NCI-H2081 treated with DMSO at 0.1 percent for 48 hours (cell line): ENCODE results near the gene ZBTB16.

Experiments used
- DNase-seq: peaks from one replicate; lab custom pipeline; 2025; lab: John Stamatoyannopoulos, UW

ZBTB16 gene

DNA sequence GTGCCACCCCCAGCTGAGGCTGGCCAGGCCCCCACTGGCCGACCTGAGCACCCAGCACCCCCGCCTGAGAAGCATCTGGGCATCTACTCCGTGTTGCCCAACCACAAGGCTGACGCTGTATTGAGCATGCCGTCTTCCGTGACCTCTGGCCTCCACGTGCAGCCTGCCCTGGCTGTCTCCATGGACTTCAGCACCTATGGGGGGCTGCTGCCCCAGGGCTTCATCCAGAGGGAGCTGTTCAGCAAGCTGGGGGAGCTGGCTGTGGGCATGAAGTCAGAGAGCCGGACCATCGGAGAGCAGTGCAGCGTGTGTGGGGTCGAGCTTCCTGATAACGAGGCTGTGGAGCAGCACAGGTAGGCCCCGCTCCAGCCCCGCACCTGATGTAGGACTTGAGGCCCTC, 4.7 kb downstream of the ZBTB16 start:
- no peak for DNase-seq

DNA sequence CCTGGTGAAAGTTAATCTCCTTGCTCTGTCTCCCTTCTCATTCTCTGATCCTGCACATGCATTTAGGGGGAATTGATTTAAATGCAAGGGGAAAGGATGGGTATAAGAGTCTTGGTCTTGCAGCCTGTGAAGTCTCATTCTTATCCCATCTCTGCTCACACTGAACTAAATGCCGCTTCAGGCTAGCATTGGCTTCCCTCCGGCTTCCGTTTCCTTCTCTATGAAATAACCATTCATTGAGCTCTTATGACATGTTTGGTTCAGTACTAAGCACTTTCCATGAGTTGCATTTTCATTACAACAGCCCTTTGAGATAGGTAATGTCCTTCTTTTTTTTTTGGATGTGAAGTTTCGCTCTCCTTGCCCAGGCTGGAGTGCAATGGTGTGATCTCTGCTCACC, 5.6 kb downstream of the ZBTB16 start:
- DNase-seq: no peak

DNA sequence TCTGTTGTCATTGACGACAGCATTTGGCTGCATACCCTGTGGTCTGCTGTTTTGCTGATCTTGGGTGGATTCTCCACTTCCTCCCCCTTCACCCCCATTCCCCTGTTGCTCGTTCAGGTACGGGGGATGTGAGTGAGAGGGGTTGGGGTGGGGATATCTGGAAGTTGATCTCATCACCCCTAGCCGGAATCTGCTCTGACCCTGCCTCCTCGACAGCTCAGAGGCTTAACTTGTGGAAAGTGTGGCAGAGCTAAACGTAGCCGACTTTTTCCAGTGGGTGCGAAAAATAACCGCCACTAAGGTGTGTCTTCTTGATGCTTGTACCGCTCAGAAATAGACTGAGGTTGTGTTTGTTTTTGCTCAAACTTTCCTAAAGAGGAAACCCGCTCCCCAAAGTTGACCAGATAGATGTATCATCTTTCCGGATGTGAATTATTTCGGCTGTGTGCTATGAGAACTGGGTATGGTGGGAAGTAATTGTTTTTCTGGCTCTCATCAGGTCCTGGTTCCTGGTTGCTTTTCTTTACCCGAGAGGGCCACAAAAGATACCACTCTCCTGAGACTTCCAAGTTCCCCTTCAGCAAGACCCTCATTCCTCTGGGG, 6.6 kb downstream of the ZBTB16 start:
- no peak for DNase-seq

DNA sequence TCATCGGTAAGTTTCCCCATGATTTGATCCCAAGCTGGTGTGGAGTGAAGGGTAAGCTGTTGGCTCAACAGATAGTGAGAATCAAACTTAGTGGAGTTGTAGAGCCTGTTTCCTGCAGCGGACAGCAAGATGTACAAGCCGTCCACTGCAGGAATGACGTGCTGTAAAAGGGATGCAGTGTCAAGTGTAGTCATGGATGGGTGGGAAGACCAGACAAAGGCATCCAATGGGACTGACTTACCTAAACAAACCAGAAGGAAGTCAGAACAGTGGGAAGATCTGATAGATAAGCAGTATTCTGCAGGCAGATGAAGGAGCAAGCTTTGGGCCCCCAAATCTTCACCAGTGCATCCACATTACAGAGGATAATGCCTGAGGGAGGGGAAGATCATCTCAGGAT, 8.8 kb downstream of the ZBTB16 start:
- no peak for DNase-seq

DNA sequence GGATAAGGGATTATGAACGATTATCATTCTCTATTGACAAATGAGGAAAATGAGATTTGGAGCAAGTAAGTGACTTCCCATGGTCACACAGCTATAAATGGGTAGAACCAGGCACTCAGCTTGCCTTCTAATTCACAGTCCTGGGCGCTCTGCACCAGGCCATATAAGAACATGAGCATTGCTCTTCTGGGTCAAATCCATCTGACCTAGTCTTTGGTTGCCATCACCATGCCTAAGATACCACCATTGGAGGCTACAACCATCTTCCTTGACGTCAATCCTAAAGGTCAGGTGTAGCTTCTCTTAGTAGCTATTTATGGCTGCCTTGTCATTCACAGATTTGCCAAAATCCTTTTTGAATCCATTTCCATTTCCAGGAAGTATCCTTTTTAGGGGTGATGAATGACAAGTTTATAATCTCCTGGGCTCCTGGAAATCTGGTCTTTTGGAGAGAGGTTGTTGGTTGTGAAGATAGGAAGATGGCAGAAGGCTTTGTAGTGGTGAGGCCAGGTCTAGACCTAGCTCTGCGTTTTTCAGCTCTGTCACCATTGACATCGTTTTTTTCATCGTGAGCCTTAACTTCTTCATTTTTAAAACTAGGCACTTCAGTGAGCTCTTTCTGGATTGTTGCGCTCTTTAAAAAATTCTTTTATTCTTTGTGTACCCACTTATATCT, 11.1 kb downstream of the ZBTB16 start:
- no peak for DNase-seq

DNA sequence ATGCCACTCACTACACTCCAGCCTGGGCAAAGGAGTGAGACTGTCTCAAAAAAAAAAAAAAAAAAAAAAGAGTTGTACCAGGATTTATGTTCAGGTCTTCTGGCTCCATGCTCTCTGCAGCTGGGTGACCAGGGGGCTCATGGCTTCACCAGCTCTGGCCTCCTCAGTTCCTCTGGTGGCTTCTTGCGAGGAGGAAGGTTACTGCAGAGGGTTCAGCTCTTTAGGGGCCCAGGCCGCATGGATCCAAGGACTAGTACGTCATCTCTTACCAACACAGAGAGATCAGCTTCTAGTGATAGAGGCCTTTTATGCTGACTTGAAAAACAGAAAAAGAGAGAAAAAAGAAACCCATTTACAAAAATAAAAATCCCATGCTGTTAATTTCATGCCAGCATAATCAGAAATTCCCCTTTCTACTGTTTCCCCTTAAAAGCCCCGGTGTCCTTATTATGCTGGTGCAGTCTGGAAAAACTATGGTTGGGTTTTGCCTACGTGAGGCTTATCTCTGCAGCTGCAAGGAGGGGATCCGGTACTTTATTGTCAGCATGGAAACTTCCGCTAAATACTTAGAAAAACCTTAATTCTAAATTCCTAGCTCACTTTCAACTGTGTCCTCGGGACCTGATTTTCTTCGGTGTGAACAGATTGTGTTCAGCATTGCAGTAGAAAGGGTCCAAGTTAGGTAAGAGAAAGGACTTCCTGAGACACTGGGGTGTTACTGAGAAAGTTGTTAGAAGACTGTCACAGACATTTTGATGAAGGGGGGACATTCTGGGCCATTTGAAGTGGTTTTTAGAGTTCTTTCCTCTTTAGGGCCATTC, 13.7 kb downstream of the ZBTB16 start:
- DNase-seq: no peak

DNA sequence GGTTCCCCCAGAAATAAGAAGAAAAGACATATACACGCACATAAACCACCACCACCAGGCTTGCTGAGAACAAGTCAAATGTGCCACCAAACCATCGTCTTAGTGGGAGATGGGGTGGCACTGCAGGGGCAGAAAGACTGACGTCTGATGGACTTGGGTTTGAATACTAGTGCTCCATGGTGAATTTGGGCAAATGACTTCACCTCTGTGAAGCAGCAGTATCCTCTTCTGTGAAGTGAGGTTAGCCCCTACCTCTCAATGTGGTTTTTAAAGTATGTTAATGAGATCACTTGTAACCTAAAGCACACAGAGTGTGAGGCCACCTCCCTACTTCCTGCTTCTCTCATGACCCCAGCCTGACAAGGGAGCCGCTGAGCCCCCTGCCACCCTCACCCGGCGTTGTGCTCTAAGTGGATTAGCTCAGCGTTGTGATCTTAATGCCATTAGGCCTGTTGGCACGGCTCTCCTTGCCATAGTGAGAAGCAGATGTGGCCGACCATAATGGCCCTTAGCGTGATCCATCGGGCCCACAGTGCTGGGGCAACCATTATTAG, 14.4 kb downstream of the ZBTB16 start:
- DNase-seq: no peak

DNA sequence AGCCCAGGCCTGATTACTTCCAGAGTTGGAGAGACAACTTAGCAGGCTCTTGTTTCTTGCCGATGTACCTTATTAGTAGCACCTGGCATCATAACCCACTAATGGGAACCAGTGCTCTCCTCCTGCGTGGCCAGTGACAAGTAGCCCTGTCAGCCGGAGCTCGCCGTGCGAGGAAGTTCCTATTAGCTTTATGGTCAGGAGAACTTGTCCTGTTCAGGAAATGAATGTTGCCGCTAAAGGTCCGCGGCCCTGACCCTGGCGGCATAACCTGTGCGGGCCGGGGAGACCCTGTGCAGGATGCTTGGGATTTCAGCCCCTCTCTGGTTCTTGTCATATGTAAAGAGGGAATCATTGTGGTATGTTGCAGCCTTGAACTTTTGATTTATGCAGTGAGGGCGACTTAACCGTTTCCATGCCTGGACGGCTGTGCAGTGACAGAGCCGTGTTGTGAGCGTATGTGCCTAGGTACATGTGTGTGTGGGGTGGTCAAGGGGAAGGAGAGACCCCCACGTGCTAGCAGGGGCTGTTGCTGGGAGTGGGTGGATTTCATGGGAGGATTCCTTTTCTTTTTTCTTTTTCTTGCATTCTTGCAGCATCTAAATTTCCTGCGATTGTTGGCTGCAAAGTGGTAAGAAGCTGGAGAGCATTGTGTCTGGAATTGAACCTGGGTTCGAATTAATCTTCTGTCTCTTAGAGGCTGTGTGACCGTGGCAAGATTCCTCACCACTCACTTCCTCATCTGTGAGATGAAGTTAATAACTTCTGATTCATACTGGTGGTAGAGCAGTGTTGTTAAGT, 15.2 kb downstream of the ZBTB16 start:
- no peak for DNase-seq

DNA sequence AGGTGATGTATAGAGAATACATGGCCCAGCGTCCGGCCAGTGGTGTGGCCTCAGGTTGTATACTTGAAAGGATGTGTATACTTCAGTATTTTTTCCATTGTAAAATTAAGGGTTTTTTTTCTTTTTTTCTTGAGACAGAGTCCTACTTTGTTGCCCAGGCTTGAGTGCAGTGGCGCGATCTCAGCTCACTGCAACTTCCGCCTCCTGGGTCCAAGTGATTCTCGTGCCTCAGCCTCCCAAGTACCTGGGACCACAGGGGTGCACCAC, 15.8 kb downstream of the ZBTB16 start:
- DNase-seq: no peak

DNA sequence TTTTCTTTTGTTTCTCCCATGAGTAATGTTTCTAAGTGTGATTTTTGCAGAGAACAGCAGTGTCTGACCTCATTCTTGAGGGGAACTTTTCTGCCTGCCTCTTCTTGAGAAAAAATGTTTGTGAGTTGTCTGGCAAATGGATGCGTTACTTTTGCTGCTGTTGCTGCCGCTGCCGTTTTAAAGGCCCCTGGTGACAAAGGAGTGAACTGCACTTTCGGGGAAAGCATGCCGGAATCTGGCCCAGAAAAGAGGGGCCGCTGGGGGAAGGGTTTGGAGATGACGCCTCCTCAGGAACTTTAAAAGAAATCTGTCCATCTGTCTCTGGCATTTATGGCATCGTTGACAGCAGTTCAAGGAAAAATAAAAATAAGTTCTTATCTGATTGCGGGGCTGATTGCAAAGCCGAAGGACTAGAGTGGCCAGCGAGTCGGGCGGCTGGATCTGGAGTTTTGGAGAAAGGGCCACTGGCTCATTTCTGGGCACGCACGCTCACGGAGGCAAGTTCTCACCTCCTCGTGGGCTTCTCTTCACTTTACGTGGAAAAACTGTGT, 16.5 kb downstream of the ZBTB16 start:
- DNase-seq: no peak

DNA sequence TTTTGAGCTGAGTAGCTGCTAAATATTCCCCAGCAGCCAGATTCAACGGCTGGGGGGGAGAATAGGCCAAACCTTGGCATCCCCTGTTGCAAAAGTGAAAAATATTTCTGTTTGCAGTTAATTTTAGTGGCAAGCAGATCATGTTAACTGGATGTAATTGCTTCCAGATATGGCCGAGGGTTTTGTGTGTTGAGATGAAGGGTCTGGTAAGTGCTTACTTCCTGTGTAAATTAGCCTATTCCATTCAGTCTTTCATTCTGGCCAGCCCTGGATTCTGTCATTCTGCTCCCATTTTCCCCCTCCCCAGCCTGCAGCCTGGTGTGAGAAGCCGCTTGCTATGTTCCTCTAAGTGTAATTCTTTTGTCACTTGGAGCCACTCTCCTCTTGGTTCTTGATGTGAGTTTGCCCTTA, 17.4 kb downstream of the ZBTB16 start:
- peak; percentile 42 for DNase-seq

DNA sequence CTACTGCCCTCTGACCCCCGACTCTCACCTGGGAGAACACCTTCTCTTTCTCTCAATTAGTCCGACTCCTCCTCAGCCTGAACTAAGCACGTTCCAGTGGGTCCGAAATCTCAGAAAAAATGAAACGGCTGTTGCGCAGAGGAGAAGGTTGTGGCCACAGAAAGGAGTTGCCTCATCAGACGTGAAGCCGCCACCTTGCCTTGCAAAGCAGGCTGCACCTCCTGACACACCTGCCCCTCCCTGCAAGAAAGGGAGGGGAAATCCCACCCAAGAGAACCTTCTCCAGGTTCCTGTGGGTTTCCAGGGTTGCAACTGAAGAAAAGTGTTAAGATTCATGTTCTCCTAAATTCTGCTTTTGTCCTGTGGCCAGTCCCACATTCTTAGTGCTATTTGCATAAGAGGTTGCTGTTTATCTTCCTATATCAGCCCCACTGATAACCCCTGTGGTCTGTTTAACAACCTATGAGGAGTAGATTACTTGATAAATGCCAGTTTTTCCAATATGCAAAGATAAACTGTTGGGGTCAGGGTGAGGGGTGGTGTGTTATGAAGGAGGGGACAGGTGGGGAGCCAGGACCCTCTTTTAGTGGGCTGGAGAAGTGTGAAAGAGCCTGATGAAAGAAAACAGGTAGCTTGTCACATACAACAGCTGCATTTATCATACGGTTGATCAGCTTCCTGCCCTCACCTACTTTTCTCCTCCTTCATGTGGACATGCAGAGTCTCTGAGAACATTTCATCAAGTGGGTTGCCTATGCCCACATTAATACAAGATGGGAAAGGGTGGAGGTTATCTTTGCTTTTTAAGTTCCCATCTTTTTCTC, 18.2 kb downstream of the ZBTB16 start:
- DNase-seq: no peak

DNA sequence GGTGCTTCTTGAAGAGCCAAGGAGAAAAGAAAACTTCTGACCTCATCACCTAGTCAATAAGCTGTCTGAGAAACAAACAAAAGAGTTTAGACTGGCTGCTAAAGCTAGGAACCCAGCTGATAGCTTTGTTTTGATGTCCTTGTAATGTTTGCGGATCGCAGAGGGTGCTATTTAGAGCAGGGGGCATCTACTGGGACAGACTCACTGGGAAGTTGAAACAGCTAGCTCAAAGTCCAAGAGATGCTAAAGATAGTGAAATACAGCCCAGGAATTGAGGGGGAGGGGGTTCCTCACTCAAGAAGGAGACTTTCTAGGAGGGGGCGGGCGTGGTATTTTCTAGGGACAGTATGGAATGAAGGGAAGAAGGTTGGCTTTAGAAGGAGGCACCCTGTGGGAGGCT, 18.9 kb downstream of the ZBTB16 start:
- no peak for DNase-seq

DNA sequence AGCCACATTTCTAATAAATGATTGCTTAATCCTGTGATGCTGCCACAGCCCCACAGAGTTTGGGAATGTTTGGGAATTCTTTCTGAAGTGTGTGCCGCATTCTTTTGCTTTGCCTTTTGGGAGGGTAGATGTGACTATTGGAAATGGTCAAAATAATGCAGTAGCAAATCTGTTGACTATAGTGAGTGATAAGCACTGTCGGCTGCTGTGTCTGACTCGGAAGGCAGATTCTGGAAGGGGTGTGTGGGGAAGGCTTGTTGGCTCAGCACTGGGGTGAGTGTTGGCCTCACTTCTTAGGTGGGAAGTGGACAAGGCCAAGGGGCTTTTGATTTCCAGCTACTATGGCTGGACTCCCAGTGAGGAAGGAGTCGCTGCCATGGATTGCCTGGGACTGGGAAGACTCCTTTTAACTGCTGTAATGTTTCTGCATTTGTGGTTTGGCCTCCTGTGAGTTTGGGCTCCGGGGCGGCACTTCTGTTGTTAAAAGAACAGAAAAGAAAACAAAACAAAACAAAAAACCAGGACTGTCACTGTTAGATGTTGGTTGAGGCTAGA, 20.1 kb downstream of the ZBTB16 start:
- DNase-seq: no peak

DNA sequence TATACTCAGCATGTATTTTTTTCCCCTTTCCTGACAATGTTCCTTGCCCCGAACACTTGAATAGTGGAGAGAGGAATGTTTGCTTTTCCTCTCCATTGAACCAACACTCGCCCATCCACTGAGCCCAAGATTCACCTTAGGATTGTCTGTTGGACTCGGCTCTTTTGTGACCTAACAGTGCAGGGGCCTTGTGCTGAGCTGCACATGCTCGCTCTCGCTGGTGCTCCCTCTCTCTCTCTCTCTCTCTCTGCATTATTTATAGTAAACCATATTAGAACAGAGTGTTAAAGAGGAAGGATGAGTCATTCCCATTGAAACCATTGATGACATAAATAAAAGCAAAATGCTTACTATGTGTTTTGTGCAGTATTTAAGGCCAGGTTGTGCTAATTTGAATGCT, 20.7 kb downstream of the ZBTB16 start:
- DNase-seq: no peak

DNA sequence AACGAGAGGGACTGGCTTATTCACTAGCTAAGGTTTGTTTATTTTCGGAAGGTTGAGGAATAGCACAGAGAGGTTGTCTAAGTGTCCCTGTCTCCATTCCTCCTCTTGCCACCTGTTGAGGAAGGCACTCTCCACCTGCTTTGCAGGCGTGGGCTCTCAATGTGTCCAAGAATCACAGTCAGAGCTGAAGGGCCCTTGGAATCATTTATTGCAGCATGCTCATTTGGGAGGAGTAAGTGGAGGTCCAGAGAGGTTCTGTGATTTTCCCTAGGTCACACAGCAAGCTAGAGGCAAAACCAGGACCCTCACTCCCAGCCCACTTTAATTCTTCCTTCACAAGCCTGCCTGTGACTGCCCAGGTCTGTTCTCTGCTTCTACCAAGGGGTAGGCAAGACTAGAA, 21.3 kb downstream of the ZBTB16 start:
- DNase-seq: no peak

DNA sequence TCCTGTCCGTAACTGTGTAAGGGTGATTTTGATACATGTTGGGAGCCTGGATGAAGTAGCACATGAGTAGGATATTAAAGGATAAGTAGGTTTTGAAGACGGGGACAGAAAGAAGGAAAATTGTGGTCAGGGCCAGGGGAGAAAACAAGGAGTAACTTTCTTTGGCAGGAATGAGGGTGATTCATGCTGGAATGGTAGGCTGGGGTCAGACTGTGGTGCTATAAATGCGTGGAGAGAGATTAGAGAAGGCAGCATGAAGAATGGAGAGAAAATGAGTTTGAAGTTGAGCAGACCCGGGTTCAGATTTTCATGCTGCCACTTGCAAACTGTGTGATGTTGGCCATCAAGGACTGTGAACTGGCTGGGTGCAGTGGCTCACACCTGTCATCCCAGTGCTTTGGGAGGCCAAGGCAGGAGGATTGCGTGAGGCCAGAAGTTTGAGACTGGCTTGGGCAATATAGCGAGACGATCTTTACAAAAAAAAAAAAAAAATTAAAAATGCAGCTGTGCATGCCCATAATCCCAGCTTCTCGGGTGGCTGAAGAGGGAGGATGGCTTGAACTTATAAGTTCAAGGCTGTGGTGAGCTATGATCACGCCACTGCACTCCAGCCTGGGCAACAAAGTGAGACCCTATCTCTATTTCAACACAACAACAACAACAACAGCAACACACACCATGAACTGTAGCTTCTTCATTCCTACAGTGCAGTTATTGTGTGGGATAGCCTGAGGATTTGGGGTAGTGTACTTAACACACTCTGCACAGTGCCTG, 22.3 kb downstream of the ZBTB16 start:
- no peak for DNase-seq

DNA sequence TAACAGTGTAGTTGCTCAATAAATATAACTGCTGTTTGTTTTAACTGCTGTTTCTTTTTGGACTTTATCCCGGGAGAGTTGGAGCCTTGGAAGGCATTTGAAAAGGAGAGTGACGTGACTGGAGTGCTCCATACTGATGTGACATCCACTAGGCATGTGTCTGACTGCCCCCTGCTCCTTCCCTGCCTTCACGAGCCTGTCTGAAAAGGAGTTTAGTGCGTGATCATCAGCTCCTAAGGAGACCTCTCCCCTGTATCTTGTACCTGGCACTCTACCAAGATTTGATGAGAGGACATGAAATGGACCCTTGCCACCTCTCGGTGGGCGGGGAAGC, 22.9 kb downstream of the ZBTB16 start:
- DNase-seq: no peak

DNA sequence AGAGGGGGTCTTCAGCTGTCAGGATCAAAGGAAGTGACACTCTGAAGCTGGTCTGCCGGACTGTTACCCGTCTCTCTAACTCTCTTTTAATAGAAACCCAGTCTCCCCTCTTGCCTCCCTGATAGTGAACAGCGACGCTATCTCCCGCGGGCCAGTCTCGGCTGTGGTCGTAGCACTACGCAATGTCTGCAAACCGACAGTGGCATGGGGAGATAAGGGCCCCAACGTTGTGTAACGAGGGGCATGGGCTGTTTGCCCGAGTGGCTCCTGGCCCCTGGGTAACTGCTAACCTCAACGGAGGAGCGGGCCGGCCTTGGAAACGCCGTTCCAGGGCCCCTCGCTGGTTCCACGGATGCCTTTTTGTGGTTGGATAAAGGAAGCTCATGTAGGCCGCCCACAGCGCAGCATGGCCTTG, 23.3 kb downstream of the ZBTB16 start:
- DNase-seq: no peak
